ENCODE data around the gene KIDINS220.

DNA sequence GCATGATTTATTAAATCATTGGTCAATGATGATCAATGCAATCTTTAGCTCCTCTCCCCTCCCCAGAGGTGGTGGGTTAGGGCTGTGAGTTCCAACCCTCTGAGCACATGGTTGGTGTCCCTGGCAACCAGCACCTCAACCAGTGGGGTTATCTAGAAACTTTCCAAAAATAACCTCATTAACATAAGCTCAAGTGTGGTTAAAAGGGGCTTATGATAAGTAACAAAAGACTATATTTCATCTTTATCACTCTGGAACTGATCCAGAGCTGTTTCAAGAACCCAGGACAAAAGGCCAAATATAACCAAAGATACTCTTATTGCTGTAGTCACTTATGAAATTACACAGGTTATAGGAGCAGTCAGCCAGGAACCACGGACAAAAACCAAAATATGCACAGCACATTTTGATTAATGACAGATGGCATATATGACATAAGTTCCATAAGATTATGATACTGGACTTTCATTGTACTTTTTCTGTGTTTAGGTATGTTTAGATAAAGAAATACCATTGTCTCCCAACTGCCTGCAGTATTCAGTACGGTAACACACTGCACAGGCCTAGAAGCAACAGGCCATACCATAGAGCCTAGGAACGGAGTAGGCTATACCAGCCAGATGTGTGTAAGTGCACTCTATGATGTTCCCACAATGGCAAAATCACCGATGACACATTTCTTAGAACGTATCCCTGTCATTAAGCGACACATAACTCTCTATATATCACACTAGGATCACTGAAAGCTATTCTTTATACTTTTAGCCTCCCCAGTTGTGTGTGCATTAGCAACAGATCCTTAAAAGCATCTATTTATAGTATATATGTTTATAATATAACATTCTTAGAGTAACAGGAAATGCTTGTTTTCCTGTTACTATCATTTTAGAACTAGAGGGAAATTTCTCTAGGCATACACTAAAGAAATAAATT lies 31.9 kb downstream of the KIDINS220 start:
- TF ChIP-seq, protein P1, sequence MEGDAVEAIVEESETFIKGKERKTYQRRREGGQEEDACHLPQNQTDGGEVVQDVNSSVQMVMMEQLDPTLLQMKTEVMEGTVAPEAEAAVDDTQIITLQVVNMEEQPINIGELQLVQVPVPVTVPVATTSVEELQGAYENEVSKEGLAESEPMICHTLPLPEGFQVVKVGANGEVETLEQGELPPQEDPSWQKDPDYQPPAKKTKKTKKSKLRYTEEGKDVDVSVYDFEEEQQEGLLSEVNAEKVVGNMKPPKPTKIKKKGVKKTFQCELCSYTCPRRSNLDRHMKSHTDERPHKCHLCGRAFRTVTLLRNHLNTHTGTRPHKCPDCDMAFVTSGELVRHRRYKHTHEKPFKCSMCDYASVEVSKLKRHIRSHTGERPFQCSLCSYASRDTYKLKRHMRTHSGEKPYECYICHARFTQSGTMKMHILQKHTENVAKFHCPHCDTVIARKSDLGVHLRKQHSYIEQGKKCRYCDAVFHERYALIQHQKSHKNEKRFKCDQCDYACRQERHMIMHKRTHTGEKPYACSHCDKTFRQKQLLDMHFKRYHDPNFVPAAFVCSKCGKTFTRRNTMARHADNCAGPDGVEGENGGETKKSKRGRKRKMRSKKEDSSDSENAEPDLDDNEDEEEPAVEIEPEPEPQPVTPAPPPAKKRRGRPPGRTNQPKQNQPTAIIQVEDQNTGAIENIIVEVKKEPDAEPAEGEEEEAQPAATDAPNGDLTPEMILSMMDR (IDR thresholded peaks at IDR 0.05) = no peak
- TF ChIP-seq POLR2AphosphoS5 (IDR thresholded peaks at IDR 0.05) (no peak), POLR2A (IDR thresholded peaks at IDR 0.05; ENCODE audit: low read depth) (no peak)
